Anterior cingulate cortex (tissue), 58 donors: ENCODE data around the gene FHDC1.

Experiments used
- DNase-seq, 58 donors: peaks; one replicate each; lab custom pipeline; 2025; lab: John Stamatoyannopoulos, UW

FHDC1 gene

GRCh38 chr4:153028535-153028934, 92.4 kb downstream of the FHDC1 start:
- DNase-seq, result no peak
